Fibroblast of lung (primary cell): ENCODE measurements around the gene RNASE12. TPM values are rescaled to one million over a fixed set of nuclear protein-coding genes. Genes with fewer than 3 reads are reported as not detected.

ENCODE experiments used
- DNase-seq, 2 donors: peaks; one replicate each; pipeline versions ENCODE4 v3.0.0 to v3.0.0-alpha.2; 2010; ENCODE audit warnings: low read depth in 2 of 2
- H2AFZ ChIP-seq: 2 replicates; pipeline ENCODE4 v1.5.1; 2012; ENCODE audit warnings: low read length, control low read depth, inconsistent platforms
- H3K27ac ChIP-seq: 2 replicates; pipeline ENCODE4 v1.5.1; 2011; ENCODE audit warnings: low read length, control low read depth; ENCODE audit not compliant: insufficient read depth
- H3K27me3 ChIP-seq: 2 replicates; pipeline ENCODE4 v1.5.1; 2011; ENCODE audit warnings: mild to moderate bottlenecking, low read length; ENCODE audit not compliant: control insufficient read depth, insufficient read depth
- H3K36me3 ChIP-seq: 2 replicates; pipeline ENCODE4 v1.5.1; 2011; ENCODE audit warnings: low read length; ENCODE audit not compliant: control insufficient read depth, insufficient read depth
- H3K4me1 ChIP-seq: 2 replicates; pipeline ENCODE4 v1.5.1; 2011; ENCODE audit warnings: low read length; ENCODE audit not compliant: control insufficient read depth, insufficient read depth; ENCODE audit errors: extremely low read depth
- H3K4me2 ChIP-seq: 2 replicates; pipeline ENCODE4 v1.5.1; 2011; ENCODE audit warnings: low read length, control low read depth; ENCODE audit not compliant: insufficient read depth; ENCODE audit errors: extremely low read depth
- H3K4me3 ChIP-seq, 4 experiments: fragments of 200-600 bp in 1 of 4; sonication (generic) in 1 of 4; replicated peaks in 1 of 4; 2 replicates each; pipeline ENCODE4 v1.5.1; 2011 to 2016; ENCODE audit warnings: low read length in 4 of 4, low read depth in 3 of 4, mild to moderate bottlenecking in 3 of 4, control low read depth in 2 of 4, inconsistent platforms in 1 of 4, mixed read lengths in 1 of 4; ENCODE audit not compliant: insufficient read depth in 1 of 4; ENCODE audit errors: control extremely low read depth in 1 of 4
- H3K79me2 ChIP-seq: 2 replicates; pipeline ENCODE4 v1.5.1; 2012; ENCODE audit warnings: mild to moderate bottlenecking, low read length, inconsistent platforms; ENCODE audit not compliant: control insufficient read depth, insufficient read depth
- H3K9ac ChIP-seq: 2 replicates; pipeline ENCODE4 v1.5.1; 2011; ENCODE audit warnings: mild to moderate bottlenecking, low read length, control low read depth; ENCODE audit not compliant: insufficient read depth
- H3K9me3 ChIP-seq: 2 replicates; pipeline ENCODE4 v1.5.1; 2012; ENCODE audit warnings: low read depth, low read length; ENCODE audit not compliant: control insufficient read depth, insufficient read depth
- H4K20me1 ChIP-seq: 2 replicates; pipeline ENCODE4 v1.5.1; 2011; ENCODE audit warnings: low read length; ENCODE audit not compliant: control insufficient read depth, insufficient read depth; ENCODE audit errors: extremely low read depth
- EZH2 ChIP-seq: IDR thresholded peaks from 2 replicates; pipeline ENCODE4 v1.5.1; 2012; ENCODE audit warnings: low read length, control low read depth, mild to moderate bottlenecking; ENCODE audit errors: missing control alignments
- polyA plus RNA-seq, 2 donors: library from polyadenylated mRNA; depleted of rRNA in 1 of 2; stranded (reverse) in 1 of 2; unstranded in 1 of 2; fragments of >200 nt; gene quantifications; 2 replicates each; pipeline ENCODE4 v1.2.1, GENCODE V29; 2011 to 2012; ENCODE audit warnings: missing spikeins in 1 of 2
- total RNA-seq: library from RNA; depleted of rRNA; stranded (reverse); fragments of >200 nt; gene quantifications from 2 replicates; pipeline ENCODE4 v1.2.1, GENCODE V29; 2014
- TF ChIP-seq, protein P1 (sequence below), 2 donors: IDR thresholded peaks in 1 of 2; conservative IDR thresholded peaks in 1 of 2; 1 replicate in 1 of 2; 2 replicates in 1 of 2; pipeline ENCODE4 v1.5.1; 2011 to 2012; ENCODE audit warnings: low read length in 2 of 2, control low read depth in 1 of 2, inconsistent platforms in 1 of 2, low read depth in 1 of 2, mild to moderate bottlenecking in 1 of 2

The RNASE12 gene
- total and polyA plus RNA-seq, 2 donors (not counting 1 experiment from before 2014, with no cell fraction given) = not detected

DNA sequence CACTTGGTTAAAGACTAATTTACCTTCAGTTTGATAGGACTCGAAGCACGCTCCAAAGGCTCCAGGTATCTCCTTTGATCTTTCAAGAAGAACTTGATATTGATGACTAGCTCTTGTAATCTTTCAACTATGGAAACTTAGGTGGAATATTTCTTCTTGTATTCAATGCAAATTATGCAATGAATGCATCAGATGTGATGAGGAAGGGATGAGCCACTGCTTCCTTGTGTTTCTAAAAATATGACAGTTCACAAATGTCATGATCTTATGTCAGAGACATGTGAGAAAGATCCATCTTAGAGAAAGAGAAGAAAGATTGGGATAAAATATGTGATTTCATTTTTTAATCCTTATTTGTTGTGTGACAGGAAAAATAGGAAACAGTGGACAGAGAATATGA, 40.2 kb downstream of the RNASE12 start:
- H3K4me2 ChIP-seq = no peak overlapping the region
- no peak overlapping the region for H2AFZ ChIP-seq
- DNase-seq = no peak
- H3K9me3 ChIP-seq = no peaks in the 10 kb centered on the region
- no peak overlapping the region for H3K27ac ChIP-seq
- no peak for TF ChIP-seq EZH2
- TF ChIP-seq, protein P1, sequence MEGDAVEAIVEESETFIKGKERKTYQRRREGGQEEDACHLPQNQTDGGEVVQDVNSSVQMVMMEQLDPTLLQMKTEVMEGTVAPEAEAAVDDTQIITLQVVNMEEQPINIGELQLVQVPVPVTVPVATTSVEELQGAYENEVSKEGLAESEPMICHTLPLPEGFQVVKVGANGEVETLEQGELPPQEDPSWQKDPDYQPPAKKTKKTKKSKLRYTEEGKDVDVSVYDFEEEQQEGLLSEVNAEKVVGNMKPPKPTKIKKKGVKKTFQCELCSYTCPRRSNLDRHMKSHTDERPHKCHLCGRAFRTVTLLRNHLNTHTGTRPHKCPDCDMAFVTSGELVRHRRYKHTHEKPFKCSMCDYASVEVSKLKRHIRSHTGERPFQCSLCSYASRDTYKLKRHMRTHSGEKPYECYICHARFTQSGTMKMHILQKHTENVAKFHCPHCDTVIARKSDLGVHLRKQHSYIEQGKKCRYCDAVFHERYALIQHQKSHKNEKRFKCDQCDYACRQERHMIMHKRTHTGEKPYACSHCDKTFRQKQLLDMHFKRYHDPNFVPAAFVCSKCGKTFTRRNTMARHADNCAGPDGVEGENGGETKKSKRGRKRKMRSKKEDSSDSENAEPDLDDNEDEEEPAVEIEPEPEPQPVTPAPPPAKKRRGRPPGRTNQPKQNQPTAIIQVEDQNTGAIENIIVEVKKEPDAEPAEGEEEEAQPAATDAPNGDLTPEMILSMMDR (conservative IDR thresholded peaks at IDR 0.05 in 1 of 2, IDR thresholded peaks at IDR 0.05 in 1 of 2; ENCODE audit: low read depth in 1 of 2, low read length in 2 of 2) = no peak
- H3K9ac ChIP-seq = no peak overlapping the region
- H3K27me3 ChIP-seq = peaks cover 2% of the 10 kb centered on the region
- no peaks in the 10 kb centered on the region for H4K20me1 ChIP-seq
- H3K79me2 ChIP-seq = no peaks in the 10 kb centered on the region
- no peaks in the 10 kb centered on the region for H3K4me1 ChIP-seq
- H3K36me3 ChIP-seq = no peaks in the 10 kb centered on the region
- no peak overlapping the region for H3K4me3 ChIP-seq

DNA sequence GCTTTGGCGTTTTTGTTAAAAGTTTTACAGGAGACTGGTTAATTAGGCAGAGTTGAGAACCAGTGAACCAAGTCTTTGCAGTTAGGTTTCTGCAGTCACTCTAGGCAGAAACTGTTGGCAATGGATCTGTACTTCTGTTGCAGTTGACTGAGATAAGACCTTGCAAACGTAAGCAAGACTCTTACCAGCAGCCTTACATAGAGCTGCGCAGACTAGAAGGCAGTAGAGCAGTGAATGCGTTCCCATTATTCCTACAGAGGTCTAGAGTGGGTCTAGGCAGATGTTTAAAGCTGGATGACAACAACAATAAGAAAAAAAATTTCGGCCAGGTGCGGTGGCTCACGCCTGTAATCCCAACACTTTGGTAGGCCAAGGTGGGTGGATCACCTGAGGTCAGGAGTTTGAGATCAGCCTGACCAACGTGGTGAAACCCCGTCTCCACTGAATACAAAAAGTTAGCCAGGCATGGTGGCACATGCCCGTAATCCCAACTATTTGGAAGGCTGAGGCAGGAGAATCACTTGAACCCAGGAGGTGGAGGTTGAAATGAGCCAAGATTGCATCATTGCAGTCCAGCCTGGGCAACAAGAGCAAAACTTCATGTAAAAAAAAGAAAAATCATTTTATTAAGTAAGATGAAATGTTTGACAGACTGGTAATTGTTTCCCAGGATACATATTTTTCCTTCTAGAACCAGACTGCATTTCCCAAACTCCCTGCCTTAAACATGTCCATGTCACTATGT, 42.6 kb downstream of the RNASE12 start:
- no peak for DNase-seq
- H3K4me3 ChIP-seq = no peak overlapping the region
- H3K4me1 ChIP-seq = no peaks in the 10 kb centered on the region

DNA sequence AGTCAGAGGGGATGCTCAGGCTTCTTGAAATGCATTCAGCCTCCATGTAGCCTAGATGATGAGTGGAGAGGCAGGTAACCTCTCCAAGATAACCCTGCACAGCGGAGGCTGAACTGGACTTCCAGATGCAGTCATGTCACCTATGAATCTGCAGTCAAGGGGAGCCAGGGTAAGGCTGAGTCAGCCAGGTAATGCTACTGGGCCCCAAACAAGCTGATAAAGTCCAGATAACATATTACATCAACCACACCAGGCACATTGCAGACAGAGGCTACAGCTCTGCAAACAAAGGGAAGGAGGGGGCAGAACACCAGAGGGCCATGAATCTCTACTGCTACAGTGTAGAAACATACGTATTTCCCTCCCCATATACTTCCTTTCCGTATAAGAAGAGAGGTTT, 44.3 kb downstream of the RNASE12 start:
- Histone ChIP-seq H3K9ac (no peak overlapping the region), H3K79me2 (no peaks in the 10 kb centered on the region), H3K27ac (no peak overlapping the region), H3K27me3 (peaks cover 2% of the 10 kb centered on the region), H3K4me3 (no peak overlapping the region), H4K20me1 (no peaks in the 10 kb centered on the region), H2AFZ (no peak overlapping the region), H3K4me1 (no peaks in the 10 kb centered on the region), H3K9me3 (no peaks in the 10 kb centered on the region), H3K36me3 (no peaks in the 10 kb centered on the region), H3K4me2 (no peak overlapping the region)
- no peak for DNase-seq
- TF ChIP-seq EZH2 = no peak
- TF ChIP-seq, protein P1 (conservative IDR thresholded peaks at IDR 0.05 in 1 of 2, IDR thresholded peaks at IDR 0.05 in 1 of 2; ENCODE audit: low read depth in 1 of 2, low read length in 2 of 2) = no peak

More for the DNA sequence above, 42.6 kb downstream of the RNASE12 start:
- TF ChIP-seq, protein P1 (conservative IDR thresholded peaks at IDR 0.05 in 1 of 2, IDR thresholded peaks at IDR 0.05 in 1 of 2; ENCODE audit: low read depth in 1 of 2, low read length in 2 of 2) = no peak
- no peak for TF ChIP-seq EZH2
- Histone ChIP-seq H3K79me2 (no peaks in the 10 kb centered on the region), H3K27me3 (peaks cover 2% of the 10 kb centered on the region), H3K36me3 (no peaks in the 10 kb centered on the region), H3K9ac (no peak overlapping the region), H3K27ac (no peak overlapping the region), H3K4me2 (no peak overlapping the region), H3K9me3 (no peaks in the 10 kb centered on the region), H2AFZ (no peak overlapping the region), H4K20me1 (no peaks in the 10 kb centered on the region)

Other genes with a start within 250 kb of the RNASE12 start
- gene PARP2, start 247.7 kb downstream of the RNASE12 start, total RNA-seq = 5.6 and 6.6 TPM in 2 replicates
- gene PARP2, start 247.7 kb downstream of the RNASE12 start, polyA plus RNA-seq = 16.9 and 28.7 TPM in 2 replicates
- 15.2 and 21.6 TPM in 2 replicates for gene TEP1, start 177.9 kb downstream of the RNASE12 start, total RNA-seq
- gene TEP1, start 177.9 kb downstream of the RNASE12 start, polyA plus RNA-seq = 7.4 and 10.5 TPM in 2 replicates
- 0.26 and 1.5 TPM in 2 replicates for gene KLHL33, start 155.2 kb downstream of the RNASE12 start, total RNA-seq
- gene KLHL33, start 155.2 kb downstream of the RNASE12 start, polyA plus RNA-seq = 0.09 and 0.17 TPM in 2 replicates
- gene OSGEP, start 136.6 kb downstream of the RNASE12 start, total RNA-seq = 29.5 and 34.0 TPM in 2 replicates
- 18.1 and 26.2 TPM in 2 replicates for gene OSGEP, start 136.6 kb downstream of the RNASE12 start, polyA plus RNA-seq
- gene APEX1, start 136.2 kb downstream of the RNASE12 start, total RNA-seq = 66.6 and 86.5 TPM in 2 replicates
- gene APEX1, start 136.2 kb downstream of the RNASE12 start, polyA plus RNA-seq = 187 and 278 TPM in 2 replicates
- 24.7 and 30.9 TPM in 2 replicates for gene PIP4P1, start 129.9 kb downstream of the RNASE12 start, total RNA-seq
- 34.9 and 39.5 TPM in 2 replicates for gene PIP4P1, start 129.9 kb downstream of the RNASE12 start, polyA plus RNA-seq
- gene PNP, start 122.0 kb downstream of the RNASE12 start, total RNA-seq = 4.4 and 6.9 TPM in 2 replicates
- gene PNP, start 122.0 kb downstream of the RNASE12 start, polyA plus RNA-seq = 25.7 and 54.5 TPM in 2 replicates
- gene RNASE10, start 85.8 kb downstream of the RNASE12 start, total RNA-seq = not detected in 2 replicates
- gene RNASE10, start 85.8 kb downstream of the RNASE12 start, polyA plus RNA-seq = not detected in 2 replicates
- gene RNASE9, start 30.3 kb downstream of the RNASE12 start, total RNA-seq = not detected in 2 replicates
- gene RNASE9, start 30.3 kb downstream of the RNASE12 start, polyA plus RNA-seq = not detected in 2 replicates
- not detected in 2 replicates for gene RNASE11, start 3.4 kb downstream of the RNASE12 start, total RNA-seq
- not detected in 2 replicates for gene RNASE11, start 3.4 kb downstream of the RNASE12 start, polyA plus RNA-seq
- gene OR6S1, start 50.3 kb upstream of the RNASE12 start, total RNA-seq = not detected in 2 replicates
- gene OR6S1, start 50.3 kb upstream of the RNASE12 start, polyA plus RNA-seq = not detected in 2 replicates
- 20.0 and 22.1 TPM in 2 replicates for gene RNASE4, start 93.2 kb upstream of the RNASE12 start, total RNA-seq
- gene RNASE4, start 93.2 kb upstream of the RNASE12 start, polyA plus RNA-seq = 25.0 and 43.9 TPM in 2 replicates
- gene ANG, start 97.4 kb upstream of the RNASE12 start, total RNA-seq = 5.1 and 6.4 TPM in 2 replicates
- gene ANG, start 97.4 kb upstream of the RNASE12 start, polyA plus RNA-seq = 3.9 and 7.3 TPM in 2 replicates
- gene EDDM3A, start 154.5 kb upstream of the RNASE12 start, total RNA-seq = not detected in 2 replicates
- not detected in 2 replicates for gene EDDM3A, start 154.5 kb upstream of the RNASE12 start, polyA plus RNA-seq
- not detected in 2 replicates for gene EDDM3B, start 177.0 kb upstream of the RNASE12 start, total RNA-seq
- gene EDDM3B, start 177.0 kb upstream of the RNASE12 start, polyA plus RNA-seq = not detected in 2 replicates
- gene RNASE6, start 189.9 kb upstream of the RNASE12 start, total RNA-seq = not detected in 2 replicates
- gene RNASE6, start 189.9 kb upstream of the RNASE12 start, polyA plus RNA-seq = not detected in 2 replicates
- not detected in 2 replicates for gene RNASE1, start 211.5 kb upstream of the RNASE12 start, total RNA-seq
- not detected in 2 replicates for gene RNASE1, start 211.5 kb upstream of the RNASE12 start, polyA plus RNA-seq